ENCODE data around the gene PHOSPHO1. TPM values are rescaled to one million over a fixed set of nuclear protein-coding genes. Genes with fewer than 3 reads are reported as not detected.

Gene PHOSPHO1
- polyA plus RNA-seq, 1 donor: 1.3 TPM

- DNase-seq: no peak
Measured at GRCh38 chr17:49244839-49245238, 14.3 kb upstream of the PHOSPHO1 start.

GRCh38 chr17:49242813-49243212 is 12.2 kb upstream of the PHOSPHO1 start:
- no peak for DNase-seq

DNA sequence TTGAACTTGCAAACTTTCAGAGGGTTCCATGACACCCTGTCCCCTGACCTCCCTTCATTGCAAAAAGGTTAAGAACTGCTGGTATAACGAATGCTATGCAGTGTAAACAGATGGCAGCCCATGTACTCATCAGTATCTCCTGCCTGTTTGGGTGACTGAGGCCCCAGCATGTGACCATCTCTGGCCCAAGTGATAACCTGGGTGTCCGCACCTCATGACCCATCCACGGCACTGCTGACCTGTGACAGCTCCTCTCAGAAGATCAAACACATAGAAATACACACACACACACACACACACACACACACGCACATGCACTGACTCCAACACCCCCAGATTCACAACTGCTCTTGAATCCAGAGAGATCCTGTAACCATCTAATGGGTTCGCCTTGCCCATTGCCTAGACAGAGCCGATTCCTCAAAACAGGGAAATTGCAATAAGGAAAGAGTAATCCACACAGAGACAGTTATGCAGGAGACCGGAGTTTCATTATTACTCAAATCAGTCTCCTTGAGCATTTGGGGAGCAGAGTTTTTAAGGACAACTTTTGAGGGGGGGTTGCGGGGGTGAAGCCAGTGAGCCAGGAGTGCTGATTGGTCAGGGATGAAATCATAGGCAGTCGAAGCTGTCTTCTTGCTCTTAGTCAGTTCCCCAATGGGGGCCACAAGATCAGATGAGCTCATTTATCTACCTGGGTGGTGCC is 11.3 kb upstream of the PHOSPHO1 start:
- no peak for DNase-seq

GRCh38 chr17:49241040-49241439 is 10.5 kb upstream of the PHOSPHO1 start:
- no peak for DNase-seq

- DNase-seq: no peak
Measured at GRCh38 chr17:49240619-49241018, 10.0 kb upstream of the PHOSPHO1 start.

GRCh38 chr17:49239963-49240362 is 9.4 kb upstream of the PHOSPHO1 start:
- no peak for DNase-seq

DNA sequence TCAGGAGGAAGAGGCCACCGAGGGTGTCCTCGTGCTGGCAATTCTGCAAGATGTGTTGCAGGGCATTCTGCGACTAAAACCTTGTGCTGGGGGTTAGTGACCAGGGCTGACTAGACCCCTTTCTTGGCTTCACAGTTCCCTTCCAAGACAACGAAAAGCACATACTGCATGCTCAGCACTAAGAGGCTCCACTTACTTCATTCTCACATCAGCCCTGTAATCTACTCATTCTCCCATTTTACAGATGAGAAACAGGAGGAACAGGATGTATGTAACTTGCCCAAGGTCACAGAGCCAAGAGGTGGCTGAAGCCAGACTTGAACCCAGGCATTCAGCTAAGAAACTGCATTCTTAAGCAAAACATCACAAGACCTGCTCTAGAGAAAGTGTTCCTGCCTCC is 5.3 kb upstream of the PHOSPHO1 start:
- no peak for DNase-seq

DNA sequence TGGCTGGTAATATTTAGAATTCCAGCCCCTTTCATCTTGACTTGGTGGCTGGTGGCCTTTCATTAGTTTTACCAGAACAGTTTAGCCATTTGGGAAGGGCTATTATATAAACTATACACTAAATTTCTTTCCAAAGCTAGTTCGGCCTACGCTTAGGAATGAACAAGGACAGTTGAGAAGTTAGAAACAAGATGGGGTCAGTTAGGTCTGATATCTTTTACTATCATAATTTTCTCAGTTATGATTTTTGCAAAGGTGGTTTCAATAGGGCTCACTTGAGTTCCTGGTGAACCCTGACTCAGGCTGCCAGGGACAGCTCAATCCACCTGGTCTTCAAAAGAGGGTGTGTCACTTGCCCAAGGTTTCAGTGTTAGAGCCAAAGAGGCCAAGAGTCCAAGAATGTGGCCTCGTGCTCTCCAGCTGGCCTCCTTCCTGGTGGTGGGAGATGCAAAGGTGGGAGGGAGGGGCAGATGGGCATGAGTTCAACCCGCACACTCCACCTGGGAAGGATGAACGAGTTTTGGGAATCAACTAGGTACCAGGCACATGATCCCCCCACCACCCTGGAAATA is 4.0 kb upstream of the PHOSPHO1 start:
- no peak for DNase-seq

GRCh38 chr17:49231563-49231894 is 942 bp upstream of the PHOSPHO1 start:
- DNase-seq: no peak

DNA sequence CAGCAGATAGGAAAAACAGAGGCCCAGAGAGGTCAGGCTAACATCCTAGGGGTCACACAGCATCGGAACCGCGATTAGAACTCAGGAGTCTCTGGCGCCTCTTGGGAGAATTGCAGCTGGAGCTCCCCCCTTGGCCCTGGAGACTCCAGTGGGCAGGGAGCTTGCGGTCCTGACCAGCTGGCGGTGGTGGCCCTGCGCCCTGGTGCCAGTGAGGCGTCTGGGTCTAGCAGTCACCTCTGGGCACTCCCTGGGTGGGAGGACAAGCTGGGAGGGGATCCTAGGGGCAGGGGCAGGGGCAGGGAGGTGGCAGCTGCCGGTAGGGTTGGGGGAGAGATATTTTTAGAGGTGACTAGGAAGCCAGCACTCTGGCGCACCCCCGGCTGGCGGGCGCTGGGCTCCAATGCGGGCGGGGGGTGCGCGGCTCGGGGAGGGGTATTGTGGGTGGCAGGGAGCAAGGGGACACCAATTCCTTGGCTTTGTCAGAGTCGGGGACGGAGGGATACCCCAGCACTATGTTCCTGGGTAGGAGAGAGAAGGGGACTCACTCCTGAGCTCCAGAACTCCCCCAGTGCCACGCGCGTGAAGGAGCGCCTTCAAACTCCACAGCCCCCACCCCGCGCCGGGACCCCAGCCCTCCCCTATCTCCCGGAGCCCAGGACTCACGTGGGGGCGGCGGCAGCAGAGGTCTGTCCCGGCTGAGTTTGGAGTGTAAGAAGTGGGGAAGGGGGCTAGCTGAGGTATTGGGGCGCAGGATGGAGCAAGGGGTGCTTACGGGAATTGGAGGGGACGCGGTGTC is 584 bp downstream of the PHOSPHO1 start:
- DNase-seq: no peak

GRCh38 chr17:49229076-49229804 is 1.3 kb downstream of the PHOSPHO1 start:
- DNase-seq: no peak

DNA sequence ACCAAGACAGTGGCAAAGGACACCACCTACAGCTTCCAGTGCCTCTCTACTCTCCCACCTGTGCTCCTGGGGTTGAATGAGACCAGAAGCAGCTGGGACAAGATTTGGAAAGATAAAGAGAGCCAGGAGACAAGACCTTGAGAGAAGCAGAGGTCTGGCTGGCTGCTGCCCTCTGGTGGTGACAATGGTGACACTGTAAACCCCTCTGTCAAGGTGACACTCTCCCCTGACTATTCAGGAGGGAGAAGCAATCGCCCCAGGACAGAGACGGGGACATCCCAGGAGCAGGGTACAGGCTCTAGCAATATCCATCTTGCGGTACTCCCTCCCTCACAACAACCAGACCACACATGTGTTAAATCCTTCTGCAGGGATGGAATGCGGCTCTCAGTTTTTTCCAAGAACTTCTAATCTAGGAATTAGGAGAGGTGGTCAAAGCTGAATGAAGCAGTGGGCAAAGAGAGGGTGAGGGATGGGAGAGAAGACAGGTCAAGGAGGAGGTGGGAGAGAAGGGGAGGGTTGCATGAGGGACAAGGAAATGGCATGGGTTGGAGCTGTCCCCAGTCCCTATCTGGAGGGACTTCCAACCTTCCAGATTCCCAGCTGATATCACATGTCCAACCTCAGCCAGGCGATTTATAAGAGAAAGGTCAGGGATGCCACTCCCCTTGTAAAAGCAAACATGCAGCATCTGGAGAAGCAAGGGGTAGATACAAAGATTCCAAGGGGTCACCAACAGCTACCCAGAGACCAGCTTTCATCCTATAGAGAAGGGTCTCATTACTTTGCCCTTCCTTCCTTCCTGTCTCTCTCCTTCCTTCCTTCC is 2.9 kb downstream of the PHOSPHO1 start:
- DNase-seq: peak; percentile 73

GRCh38 chr17:49226771-49227435 is 3.7 kb downstream of the PHOSPHO1 start:
- no peak for DNase-seq

- no peak for DNase-seq
Measured at GRCh38 chr17:49225554-49226236, 4.9 kb downstream of the PHOSPHO1 start.

DNA sequence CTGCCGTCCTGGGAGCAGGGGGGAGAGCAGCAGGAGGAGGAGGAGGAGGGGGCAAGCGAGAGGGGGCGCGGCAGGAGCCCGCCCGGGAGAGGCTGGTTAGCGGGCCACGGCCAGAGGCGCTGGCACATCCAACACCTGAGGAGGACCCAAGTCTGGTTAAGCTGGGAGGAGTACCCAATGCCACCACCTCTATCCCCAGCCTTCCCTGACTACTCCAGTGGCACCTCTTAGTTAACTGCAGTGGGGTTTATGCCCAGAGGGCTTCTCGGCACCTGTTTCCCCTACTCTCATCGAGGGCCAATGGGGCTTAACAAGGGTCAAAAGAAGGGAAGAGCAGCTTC is 5.6 kb downstream of the PHOSPHO1 start:
- DNase-seq: no peak

DNA sequence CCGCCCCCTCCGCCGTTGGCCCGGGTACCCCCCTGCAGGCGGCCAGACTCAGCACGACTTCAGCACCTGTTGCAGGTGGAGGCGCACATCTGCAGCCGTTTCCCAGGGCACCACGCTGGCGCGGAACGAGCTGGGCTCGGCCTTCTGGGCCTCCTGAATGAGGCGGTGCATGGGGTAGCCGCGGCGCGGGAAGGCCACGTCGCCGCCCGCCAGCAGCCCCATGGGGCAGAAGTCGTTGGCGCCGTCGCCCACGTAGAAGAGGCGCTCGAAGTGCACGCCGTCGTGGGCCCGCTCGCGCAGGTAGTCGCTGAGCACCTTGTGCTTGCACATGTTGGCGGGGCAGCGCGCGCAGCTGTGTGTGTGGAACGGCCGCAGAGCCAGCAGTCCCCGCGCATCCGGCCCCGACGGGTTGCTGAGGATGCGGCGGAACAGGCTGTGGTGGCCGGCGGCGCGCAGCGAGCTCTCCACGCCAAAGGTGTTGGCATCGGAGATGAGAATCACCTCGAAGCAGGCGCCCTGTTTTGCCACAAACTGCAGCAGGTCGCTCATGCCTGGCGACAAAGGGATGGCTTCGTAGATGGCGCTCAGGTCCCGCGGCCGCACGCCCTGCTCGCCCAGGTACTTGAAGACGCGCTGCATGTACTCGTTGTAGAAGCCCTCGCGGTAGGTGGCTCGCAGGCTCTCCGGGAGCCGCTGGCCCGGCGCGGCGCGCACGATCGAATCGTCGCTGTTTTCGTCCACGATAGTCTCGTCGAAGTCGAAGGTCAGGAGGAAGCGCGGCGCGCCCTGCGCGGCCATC is 6.2 kb downstream of the PHOSPHO1 start:
- no peak for DNase-seq

GRCh38 chr17:49223517-49224197 is 6.9 kb downstream of the PHOSPHO1 start:
- DNase-seq: no peak

GRCh38 chr17:49223168-49223516 is 7.4 kb downstream of the PHOSPHO1 start:
- no peak for DNase-seq

- DNase-seq: no peak
Measured at GRCh38 chr17:49219987-49220386, 10.6 kb downstream of the PHOSPHO1 start.
